ENCODE data around the gene TSPAN14.

DNA sequence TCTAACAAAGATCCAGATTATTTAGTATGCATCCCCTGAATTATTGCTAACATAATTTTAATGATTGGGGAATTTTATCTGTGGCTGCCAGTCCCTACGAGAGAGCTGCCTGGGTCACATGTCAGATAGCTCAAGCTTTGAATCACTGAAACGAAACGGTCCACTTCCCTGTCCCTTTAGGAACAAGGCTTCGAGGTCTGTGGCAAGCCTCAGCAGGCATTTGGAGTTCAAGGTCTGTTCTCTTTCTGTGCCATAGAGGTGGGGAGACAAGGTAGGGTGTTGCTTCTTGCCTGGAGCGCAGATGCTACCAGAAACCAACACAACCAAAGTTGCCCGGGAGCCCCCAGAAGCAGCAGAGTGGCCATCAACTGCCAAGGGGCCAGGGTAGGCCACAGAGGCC is 69.7 kb downstream of the TSPAN14 start:
- TF ChIP-seq CTCF (IDR thresholded peaks at IDR 0.05) (no peak), EP300 (IDR thresholded peaks at IDR 0.05) (no peak)
